ENCODE measurements around the gene THRA.

Gene THRA, protein sequence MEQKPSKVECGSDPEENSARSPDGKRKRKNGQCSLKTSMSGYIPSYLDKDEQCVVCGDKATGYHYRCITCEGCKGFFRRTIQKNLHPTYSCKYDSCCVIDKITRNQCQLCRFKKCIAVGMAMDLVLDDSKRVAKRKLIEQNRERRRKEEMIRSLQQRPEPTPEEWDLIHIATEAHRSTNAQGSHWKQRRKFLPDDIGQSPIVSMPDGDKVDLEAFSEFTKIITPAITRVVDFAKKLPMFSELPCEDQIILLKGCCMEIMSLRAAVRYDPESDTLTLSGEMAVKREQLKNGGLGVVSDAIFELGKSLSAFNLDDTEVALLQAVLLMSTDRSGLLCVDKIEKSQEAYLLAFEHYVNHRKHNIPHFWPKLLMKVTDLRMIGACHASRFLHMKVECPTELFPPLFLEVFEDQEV

DNA sequence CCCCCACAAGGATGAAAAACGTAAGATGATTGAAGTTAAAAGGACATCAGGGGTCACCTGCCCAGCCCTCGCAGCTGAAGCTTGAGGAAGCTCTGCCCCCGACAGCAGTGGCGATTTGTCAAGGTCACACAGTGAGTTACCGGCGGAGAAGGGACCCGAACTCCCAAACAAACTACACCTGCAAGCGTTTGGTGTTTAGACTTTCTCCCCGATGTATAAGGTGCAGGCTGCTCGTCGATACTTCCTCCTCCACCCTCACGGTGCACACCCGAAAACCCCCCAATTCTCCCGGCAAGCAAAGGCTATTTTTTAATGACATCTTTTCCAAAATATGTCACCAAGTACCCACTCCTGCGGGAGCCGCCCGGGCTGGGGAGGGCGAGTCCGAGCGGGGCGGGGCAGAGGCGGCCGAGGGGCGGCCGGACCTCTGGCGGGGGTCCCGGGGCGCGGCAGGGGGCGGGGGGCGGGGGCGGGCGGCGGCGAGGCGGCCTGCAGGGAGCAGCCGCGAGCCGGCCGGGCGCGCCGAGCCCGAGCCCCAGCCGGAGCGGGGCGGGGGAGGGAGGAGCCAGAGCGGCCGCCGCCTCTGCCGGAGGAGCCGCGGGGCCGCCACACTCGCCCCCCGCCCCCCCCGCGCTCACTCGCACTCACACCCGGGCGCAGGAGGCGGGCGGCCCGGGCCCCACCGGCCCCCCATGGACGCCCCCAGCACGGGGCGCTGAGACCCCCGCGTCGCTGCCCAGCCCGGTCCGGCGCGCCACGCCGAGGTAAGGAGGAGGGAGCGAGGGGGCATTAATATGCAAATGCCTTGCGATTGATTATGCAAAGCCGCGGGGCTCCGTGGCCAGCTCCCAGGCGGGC is at the start of gene THRA:
THRA (plus strand) TSS at position 637 of the 858 bp plus-strand sequence. CDS start 11,524 bp downstream, outside the sequence.
- in situ Hi-C loops (cut with HindIII; ENCODE audit: low sequenced_read_pairs) = loop anchor here (25.0 kb wide), 1 partner anchor 250 kb away; the partner anchor contains the start of gene RARA

DNA sequence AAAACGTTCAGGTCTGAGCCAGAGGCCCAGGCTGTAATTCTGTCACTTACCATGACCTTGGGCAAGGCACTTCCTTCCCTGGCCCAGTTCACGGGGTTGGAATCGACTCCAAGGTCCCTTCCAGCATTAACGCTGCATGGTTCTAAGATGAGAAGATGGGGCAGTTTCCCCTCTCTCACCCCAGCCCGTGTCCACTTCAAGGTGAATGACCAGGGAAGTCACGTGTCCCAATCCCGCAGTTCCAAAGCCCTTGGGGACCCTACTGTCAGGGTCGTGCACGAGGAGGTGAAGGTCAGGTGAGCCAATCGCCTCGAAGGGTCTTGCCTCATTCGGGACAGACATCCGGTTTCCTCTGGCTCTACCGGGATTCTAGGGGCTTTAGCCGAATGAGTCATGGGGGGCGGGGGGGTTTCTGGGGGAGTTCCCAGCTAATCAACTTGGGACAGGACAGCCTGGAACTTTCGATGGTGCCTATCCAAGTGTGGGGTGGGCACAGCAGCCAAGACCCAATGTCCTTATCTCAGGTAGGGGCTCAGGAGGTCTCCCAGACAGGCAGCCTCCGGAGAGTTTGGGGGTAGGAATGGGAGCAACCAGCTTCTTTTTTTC is 48.3 kb upstream of the THRA start:
- in situ Hi-C loops (cut with HindIII; ENCODE audit: low sequenced_read_pairs) = no loop called here

DNA sequence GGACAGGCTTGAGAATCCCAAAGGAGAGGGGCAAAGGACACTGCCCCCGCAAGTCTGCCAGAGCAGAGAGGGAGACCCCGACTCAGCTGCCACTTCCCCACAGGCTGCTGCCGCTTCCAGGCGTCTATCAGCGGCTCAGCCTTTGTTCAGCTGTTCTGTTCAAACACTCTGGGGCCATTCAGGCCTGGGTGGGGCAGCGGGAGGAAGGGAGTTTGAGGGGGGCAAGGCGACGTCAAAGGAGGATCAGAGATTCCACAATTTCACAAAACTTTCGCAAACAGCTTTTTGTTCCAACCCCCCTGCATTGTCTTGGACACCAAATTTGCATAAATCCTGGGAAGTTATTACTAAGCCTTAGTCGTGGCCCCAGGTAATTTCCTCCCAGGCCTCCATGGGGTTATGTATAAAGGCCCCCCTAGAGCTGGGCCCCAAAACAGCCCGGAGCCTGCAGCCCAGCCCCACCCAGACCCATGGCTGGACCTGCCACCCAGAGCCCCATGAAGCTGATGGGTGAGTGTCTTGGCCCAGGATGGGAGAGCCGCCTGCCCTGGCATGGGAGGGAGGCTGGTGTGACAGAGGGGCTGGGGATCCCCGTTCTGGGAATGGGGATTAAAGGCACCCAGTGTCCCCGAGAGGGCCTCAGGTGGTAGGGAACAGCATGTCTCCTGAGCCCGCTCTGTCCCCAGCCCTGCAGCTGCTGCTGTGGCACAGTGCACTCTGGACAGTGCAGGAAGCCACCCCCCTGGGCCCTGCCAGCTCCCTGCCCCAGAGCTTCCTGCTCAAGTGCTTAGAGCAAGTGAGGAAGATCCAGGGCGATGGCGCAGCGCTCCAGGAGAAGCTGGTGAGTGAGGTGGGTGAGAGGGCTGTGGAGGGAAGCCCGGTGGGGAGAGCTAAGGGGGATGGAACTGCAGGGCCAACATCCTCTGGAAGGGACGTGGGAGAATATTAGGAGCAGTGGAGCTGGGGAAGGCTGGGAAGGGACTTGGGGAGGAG is 47.5 kb upstream of the THRA start, which contains the start of gene CSF3:
CSF3 (plus strand) TSS at position 436 of the 993 bp plus-strand sequence; CDS start at position 471, 35 bp downstream.
- in situ Hi-C loops (cut with HindIII; ENCODE audit: low sequenced_read_pairs) = no loop called here

DNA sequence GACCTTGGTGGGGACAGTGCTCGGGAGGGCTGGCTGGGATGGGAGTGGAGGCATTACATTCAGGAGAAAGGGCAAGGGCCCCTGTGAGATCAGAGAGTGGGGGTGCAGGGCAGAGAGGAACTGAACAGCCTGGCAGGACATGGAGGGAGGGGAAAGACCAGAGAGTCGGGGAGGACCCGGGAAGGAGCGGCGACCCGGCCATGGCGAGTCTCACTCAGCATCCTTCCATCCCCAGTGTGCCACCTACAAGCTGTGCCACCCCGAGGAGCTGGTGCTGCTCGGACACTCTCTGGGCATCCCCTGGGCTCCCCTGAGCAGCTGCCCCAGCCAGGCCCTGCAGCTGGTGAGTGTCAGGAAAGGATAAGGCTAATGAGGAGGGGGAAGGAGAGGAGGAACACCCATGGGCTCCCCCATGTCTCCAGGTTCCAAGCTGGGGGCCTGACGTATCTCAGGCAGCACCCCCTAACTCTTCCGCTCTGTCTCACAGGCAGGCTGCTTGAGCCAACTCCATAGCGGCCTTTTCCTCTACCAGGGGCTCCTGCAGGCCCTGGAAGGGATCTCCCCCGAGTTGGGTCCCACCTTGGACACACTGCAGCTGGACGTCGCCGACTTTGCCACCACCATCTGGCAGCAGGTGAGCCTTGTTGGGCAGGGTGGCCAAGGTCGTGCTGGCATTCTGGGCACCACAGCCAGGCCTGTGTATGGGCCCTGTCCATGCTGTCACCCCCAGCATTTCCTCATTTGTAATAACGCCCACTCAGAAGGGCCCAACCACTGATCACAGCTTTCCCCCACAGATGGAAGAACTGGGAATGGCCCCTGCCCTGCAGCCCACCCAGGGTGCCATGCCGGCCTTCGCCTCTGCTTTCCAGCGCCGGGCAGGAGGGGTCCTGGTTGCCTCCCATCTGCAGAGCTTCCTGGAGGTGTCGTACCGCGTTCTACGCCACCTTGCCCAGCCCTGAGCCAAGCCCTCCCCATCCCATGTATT is 46.5 kb upstream of the THRA start:
- in situ Hi-C loops (cut with HindIII; ENCODE audit: low sequenced_read_pairs) = no loop called here

DNA sequence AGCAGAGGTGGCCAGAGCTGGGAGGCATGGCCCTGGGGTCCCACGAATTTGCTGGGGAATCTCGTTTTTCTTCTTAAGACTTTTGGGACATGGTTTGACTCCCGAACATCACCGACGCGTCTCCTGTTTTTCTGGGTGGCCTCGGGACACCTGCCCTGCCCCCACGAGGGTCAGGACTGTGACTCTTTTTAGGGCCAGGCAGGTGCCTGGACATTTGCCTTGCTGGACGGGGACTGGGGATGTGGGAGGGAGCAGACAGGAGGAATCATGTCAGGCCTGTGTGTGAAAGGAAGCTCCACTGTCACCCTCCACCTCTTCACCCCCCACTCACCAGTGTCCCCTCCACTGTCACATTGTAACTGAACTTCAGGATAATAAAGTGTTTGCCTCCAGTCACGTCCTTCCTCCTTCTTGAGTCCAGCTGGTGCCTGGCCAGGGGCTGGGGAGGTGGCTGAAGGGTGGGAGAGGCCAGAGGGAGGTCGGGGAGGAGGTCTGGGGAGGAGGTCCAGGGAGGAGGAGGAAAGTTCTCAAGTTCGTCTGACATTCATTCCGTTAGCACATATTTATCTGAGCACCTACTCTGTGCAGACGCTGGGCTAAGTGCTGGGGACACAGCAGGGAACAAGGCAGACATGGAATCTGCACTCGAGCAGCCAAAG is 45.2 kb upstream of the THRA start:
- in situ Hi-C loops (cut with HindIII; ENCODE audit: low sequenced_read_pairs) = no loop called here

DNA sequence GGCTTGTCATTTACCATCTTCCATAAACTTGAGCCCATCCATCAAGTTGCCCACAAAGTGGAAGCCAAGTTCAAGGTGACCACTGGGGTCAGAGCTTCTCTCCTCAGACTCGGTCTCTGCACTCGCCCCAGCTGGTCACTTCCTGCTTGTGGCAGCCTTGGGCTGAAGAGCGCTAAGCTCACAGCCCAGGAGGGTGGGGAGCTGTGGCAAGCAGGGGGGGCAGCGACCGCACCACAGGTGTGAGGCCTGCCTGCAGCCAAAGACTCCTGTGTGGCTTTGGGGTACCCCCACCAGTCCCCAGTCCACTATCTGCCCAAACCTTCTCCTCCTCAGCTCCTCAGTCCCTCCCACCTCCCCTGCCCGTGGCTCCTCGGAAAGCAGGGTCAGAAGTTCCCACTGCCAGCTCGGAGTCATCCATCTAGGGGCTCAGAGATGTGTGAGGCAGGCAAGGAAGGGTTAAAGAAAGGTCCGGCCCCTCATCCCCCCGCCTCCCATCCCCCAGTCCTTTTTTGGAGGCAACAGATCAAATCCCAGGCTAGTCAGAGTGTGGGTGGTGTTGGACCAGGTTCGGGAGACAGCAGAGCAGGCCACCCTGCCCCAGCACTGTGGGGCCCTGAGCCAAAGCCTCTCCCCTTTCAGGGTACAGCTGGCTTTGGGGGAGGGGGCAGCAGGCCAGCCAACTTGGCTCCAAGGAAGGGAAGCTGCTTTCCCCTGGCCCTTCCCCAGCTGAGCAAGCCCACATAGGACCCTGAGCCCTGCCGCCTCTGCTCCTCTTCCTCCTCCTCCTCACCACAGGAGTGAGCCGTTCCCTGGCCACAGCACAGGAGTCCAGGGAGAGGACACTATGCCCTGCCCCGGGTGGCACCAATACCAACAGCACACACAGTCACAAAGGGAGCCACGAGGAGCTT is 44.3 kb upstream of the THRA start:
- in situ Hi-C loops (cut with HindIII; ENCODE audit: low sequenced_read_pairs) = no loop called here

DNA sequence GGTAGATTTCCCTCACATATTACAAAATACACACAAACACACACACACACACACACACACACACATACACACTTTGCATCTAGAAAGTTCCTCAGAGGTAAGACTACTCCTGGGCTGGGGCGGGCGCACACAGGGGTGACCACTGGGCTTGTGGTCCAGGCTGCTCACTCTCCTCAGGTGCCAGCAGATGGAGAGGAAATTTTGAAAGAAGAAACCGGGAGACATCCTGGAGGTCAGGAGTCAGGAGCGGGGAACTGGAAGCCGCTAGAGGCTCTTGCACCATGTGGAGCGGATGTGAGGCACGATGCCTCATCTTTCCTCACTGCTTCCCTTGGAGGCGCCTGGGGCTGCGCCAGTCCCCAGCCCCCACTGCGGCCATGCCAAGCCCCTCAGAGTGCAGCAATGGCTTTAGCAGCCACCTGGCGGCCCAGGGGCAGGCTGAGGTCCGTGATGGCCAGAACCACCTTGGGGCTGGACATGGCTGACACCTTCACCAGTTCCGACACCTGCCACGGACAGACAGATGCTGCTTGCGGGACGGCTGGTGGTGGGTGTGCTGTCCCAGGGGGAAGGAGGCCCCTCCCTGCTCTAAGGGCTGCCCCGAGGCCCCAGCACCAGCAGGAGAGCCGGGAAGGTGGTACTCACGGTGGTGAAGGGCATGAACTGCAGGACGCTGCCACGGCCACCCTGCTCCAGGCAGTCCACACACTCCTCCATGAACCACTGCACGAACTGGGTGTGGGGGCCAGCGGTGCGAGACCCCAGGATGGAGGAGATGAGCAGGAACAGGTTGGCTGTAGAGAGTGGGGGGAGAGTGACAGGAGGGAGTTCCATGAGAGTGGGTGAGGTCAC is 43.4 kb upstream of the THRA start:
- in situ Hi-C loops (cut with HindIII; ENCODE audit: low sequenced_read_pairs) = no loop called here

DNA sequence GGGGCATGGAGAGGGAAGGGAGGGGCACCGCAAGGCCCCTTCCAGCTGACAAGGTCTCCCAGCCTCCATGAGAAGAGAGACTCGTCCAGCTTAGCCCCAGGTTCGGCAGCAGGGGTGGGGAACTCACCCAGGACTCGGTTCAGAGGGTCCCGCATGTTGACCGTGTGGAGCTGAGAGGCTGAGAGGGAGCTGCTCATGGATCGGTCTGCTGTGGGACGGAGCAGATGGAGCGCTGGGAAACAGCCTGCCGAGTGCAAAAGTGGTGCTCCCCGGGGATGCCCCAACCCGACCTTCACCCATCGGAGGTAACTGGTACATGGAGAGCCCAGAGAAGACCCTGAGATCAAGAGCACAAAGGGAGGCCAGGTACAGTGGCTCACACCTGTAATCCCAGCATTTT is 42.6 kb upstream of the THRA start:
- in situ Hi-C loops (cut with HindIII; ENCODE audit: low sequenced_read_pairs) = no loop called here

DNA sequence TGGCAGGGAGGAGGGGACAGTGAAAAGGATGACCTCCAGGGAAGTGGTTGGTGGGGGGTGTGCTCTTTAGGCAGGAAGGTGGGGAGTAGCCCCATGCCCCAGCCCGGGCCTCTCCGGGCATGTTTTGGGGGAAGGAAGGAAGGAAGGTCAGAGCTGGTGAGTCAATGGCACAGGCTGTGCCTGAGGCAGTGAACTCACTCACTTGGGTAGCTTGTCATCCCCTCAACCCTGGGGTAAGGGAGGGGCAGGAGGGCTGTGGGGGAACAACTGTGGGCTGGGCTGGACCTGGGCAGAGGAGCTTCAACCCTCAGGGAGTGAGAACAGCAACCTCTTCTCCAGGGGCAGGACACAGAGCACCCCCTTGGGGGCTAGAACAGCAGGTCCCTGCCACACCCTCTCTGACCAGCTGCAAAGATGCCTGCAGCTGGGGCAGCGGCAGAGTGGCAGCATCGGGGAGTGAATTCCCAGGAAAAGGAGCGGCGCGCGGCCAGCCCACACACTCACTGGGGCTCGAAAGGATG is 41.3 kb upstream of the THRA start:
- in situ Hi-C loops (cut with HindIII; ENCODE audit: low sequenced_read_pairs) = no loop called here

DNA sequence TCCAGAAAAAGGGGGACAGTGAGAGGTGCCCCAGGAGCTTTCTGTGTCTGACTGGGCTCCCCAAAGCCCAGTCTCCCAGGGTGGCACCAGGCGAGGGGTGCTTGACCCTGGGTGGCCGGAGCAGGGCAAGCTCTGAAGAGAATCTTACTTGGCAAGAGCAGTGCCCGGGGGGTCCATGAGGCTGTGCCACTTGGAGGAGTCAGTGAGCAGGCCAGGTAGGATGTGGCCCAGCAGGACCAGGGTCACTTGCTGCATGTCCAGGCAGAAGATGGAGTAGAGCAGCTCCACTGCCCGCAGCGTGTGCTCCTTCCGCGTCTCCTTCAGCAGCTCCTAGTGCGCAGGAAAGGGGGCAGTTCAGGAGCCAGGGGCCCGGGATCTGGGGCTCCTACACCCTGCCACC is 40.3 kb upstream of the THRA start:
- in situ Hi-C loops (cut with HindIII; ENCODE audit: low sequenced_read_pairs) = no loop called here

DNA sequence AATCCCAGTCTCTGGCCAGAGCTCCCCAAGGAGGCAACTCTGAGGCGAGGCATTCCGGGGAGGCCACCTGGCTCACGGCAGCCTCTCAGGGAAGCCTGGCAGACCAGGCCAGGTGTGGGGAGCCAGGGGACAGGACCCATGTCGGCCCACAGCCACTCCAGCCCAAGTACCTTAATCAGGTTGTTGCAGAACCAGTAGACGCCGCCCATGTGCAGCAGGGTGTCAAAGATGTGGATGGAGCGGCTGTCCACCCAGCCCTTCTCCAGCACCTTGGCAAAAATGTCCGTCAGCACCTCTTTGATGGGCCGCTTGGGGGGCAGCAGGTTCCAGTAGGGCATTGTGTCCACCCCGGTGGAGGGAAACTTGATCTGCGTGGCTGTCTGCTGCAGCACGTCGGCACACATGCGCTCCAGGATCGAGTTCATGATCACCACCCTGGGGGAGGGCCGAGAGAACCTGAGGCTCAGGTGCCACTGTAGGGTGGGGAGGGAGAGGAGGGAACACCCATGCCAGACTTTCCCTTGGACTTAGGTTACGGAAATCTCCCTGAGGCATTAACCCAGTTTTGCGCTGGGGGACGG is 39.7 kb upstream of the THRA start:
- in situ Hi-C loops (cut with HindIII; ENCODE audit: low sequenced_read_pairs) = no loop called here

DNA sequence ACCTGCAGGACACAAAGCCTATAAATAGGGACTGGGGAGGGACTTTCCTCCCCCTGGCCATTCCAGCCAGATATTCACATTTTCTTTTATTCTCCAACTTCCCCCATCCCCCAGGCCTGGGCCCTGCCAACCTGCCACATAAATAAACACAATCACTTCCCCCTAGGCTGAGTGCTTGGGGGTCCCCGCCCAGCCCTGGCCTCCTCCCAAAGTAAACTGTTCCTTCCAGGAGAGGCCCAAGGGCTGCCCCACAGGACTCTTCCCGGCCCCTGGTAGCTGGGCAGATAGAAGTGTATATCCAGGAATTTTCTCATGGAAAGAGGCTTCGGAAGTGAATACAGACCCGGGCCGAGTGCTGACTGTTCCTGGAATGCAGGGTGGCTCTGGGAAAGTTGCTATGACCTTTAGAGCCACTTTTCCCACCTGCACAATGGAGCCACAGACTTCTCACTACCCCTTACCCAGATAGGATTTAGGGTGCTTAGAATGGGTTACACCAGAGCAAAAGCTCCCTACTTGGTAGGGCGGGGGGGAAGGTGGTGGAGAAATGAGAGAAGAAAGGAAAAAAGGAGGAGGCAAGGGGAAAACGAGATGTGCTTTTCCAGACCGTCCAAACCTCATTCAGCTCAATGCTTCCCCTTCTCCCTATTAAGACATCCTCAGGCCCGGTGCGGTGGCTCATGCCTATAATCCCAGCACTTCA is 39.0 kb upstream of the THRA start:
- in situ Hi-C loops (cut with HindIII; ENCODE audit: low sequenced_read_pairs) = no loop called here

DNA sequence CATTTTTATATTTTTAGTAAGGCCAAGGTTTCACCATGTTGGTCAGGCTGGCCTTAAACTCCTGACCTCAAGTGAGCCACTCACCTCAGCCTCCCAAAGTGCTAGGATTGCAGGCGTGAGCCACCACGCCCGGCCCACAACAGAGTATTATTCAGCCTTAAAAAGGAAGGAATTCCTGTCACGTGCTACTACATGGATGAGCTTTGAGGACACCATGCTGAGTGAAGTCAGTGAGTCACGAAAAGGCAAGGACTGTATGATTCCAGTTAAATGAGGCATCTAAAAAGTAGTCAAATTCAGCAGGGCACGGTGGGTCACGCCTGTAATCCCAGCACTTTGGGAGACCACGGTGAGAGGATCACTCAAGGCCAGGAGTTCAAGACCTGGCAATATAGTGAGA is 37.9 kb upstream of the THRA start:
- in situ Hi-C loops (cut with HindIII; ENCODE audit: low sequenced_read_pairs) = no loop called here

DNA sequence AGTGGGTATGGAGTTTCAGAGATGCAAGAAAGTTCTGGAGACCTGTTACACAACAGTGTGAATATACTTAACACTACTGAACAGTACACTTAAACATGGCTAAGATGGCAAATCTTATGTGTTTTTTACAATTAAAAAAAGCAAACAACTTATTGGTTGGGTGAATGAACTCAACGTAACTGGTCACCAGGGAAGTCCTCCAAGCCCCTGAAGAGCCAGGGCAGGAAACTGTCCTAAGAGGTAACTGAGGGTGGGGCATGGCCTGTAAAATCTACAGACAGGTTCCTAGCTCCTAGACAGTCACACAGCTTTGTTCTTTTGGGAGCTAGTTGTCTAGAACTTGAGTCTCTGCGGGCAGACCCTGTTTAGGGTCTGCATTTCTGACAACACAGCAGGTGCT is 37.2 kb upstream of the THRA start:
- in situ Hi-C loops (cut with HindIII; ENCODE audit: low sequenced_read_pairs) = no loop called here
